NCI-H82 treated with DMSO at 0.1 percent for 48 hours (cell line): ENCODE results near the gene KIF19.
"Not testable (repeated sequence)": the region's sequence is repeated elsewhere in the genome, so short reads cannot be mapped to it uniquely, and the experiment has no call there.

Experiments used
- DNase-seq: peaks from one replicate; lab custom pipeline; 2025; ENCODE audit not compliant: unreplicated experiment; lab: John Stamatoyannopoulos, UW

Gene KIF19

DNA sequence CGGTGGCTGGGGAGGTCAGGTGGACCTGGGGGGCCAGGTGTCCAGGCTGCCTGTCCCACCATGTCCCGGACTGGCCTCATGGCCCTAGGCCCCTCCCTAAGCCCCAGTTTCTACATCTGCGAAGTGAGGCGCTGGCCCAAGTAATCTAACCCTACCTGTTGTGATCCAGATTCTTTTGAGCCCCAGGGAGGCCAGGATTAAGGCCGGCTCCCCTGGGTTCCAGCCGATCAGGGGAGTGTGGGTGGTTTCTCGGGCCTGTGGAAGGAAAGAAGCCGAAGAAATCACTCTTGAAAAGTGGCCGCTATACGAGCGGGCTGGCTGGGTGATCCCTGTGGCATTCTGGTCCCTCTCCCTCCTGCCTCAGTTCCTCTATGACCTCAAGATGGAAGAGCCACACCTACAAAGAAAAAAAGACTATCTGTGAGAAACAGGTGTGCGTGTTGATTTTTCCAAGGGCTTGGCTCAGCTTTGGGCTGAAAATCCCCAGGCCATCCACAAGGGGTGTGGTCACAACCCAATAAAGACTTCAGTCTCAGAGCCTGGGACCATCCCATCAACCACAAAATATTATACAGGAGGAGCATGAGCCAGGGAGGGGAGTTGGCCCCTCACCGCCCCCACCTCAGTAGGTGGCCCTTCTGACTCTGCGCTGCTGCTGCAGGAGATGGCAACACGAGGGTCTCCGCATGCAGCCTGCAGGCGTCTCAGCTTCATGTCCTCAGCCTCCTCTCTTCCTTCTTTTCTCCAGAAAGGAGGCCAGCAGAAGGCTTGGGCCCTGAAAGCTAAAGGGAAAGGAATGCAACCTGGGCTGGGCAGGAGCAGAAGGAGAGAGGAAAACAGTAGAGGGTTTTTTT is 61.6 kb downstream of the KIF19 start:
- DNase-seq = no peak

DNA sequence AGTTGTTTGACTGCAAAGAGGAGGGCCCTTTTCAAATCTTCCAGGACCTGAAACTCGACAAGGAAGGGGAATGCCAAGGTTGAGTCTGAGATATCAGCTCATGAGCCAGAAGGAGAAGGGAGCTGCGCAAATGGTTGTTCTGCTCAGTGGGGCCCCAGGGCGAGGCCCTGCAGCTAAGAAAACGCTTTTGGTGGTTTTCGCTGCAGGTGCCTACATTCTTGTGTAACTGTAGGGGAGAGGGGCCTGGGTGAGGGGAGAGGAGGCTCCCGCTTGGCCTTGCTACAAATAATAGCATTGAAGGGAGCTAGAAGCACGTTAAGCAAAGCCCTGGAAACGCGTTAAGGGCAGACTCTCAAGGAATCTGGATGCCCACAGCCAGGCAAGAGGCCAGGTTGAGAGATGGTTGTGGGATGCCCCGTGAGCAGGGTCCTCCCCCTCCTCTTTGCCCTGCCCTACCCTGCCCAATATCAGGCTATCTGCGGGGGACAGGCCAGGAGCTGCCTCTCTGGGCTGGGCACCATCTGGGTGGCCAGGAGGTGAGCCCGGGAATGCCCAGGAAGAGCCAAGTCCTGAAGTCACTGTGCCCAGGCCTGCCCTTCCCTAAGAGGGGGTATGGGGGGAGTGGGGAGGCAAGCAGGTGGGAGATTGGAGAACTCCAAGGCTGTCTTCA is 63.2 kb downstream of the KIF19 start:
- no peak for DNase-seq

GRCh38 chr17:74389937-74390679 is 64.1 kb downstream of the KIF19 start:
- no peak for DNase-seq

GRCh38 chr17:74390680-74391653 is 64.9 kb downstream of the KIF19 start:
- no peak for DNase-seq

- DNase-seq = no peak
Observed at GRCh38 chr17:74391771-74392170, 65.7 kb downstream of the KIF19 start.

DNA sequence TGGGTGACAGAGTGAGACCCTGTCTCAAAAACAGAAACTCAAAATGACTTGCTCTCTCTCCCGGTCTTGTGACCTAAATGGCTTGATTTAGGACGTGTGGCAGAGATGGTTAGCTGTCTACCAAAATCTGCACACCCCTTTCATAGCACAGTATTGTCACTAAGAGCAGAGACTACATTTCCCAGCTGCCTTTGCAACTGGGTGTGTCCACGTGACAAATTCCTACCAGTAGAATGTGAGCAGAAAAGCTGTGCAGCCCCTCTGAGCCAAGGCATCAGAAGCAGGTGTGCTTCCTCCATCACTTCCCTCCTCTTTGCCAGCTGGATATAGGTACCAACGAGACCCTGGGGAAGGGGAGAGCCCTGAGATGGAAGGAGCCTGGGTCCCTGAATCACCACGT is 66.8 kb downstream of the KIF19 start:
- no peak for DNase-seq

DNA sequence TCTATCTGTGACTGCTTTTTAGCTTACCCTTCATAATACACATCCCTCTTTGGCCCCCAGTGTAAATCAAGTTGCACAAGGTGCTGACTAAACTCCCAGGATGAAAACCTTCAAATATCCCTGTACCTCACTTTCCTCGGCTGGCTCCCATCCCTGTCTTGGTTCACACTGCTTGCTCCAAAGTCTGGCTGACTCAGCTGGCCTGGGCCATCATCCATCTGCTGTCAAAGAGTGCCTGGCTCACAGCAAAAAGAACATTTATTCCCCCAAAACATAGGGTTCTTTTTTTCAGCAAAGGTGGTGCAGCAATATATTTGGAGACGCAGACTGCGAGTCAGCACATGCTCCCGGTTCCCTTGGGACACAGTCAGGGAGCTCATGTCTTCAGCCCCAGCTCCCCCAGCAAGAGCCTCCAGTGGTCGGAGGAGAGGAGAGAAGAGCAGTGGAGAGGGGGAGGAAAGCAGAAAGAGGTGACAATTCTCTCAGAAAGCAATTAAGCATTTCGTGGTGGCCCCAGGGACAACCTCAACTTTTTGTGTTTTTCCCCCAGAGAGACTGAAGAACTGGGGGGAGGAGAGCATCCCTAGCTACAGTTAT is 67.4 kb downstream of the KIF19 start:
- DNase-seq = no peak

DNA sequence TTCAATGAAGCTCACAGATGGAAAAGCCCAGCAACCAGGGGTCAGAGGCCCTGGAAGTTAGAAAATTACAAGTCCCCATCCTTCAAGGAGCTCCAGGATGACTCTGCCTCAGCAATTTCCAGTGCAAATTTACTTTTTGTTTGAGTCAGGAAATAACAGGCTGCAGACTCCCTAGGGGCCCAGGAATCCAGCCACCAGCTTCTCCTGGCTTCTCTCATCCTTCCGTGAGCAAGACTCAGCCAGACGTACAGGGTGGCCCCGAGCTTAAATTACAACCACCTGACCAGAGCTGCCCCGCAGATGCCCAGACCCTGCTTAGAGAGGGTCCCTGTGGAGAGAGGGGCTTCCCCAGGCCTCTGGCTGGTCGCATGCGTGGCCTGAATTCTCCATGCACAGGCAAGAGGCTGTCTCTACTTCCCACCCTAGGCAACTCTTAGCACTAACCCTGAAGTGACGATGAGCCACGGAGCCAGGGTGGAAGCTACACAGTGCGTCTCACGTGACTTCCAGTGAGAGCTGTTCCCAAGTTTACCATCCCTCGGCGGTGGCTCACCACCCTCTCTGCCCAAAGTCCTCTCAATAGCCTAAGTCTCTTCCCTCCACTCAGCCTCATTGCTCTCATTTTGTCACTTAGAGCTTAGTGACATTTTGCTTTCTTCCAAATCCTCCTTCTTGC is 68.4 kb downstream of the KIF19 start:
- no peak for DNase-seq

GRCh38 chr17:74394977-74395376 is 69.0 kb downstream of the KIF19 start:
- DNase-seq = no peak

DNA sequence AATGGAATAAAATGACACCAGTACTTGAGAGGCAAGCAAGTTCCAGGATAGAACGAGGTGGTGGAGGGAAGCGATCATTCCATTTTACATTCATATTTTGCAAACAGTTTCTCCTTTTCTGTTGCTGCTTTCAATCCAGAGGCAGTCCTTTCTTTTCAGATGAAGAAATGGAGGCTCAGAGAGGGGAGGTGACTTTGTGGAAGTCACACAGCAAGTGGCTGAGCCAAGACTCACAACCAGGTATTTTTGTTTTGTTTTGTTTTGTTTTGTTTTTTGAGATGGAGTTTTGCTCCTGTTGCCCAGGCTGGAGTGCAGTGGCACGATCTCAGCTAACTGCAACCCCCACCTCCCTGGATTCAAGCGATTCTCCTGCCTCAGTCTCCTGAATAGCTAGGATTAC is 70.5 kb downstream of the KIF19 start:
- DNase-seq = no peak

- DNase-seq = no peak
Observed at GRCh38 chr17:74402048-74402447, 76.0 kb downstream of the KIF19 start.

DNA sequence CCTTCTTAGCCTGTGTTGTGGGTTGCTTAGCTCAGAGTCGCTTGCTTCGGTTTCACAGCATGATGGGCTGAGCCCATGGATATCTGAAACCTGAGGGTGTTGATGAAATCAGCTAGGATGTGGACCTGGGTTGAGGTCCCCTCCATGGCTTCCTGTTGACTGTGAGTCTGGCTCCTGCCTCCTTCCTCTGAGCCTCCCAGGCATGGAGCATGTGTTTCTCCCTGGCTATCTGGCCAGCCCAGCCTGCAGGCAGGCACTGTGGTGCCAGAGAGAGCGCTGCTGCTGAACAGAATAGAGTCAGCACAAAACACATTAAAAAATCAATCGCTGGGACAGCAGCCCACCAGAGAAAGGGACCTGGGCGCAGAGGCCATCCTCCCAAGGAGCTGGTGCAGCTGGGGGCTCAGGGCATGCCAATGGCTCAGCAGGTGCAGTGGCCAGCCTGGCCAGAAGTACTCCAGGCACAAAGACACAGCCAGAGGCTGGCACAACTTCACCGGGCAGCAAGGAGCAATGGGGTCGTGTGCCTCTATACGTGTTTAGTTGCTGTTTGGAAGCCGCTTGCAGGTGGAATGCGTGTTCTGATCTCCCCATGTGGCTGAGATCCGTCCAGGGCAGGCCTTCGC is 77.6 kb downstream of the KIF19 start:
- no peak for DNase-seq

DNA sequence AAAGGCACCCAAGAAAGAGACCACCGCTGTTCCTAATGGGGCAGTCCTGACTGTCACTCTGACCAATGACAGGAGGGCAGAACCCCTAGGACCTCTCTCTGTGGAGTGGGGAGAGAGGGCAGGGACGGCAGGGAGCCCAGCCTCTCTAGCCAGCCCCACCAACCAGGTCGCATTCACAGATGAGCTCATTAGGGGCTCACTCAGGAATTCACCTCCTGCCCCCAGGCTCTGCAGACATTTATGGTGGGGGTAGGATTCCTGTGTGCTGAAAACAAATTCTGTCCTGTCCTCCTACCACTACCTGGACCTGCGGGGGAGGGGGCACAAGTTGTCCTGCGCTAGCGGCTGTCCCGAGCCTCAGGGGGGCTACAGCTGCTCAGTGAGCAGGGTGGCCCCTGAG is 78.2 kb downstream of the KIF19 start:
- no peak for DNase-seq

DNA sequence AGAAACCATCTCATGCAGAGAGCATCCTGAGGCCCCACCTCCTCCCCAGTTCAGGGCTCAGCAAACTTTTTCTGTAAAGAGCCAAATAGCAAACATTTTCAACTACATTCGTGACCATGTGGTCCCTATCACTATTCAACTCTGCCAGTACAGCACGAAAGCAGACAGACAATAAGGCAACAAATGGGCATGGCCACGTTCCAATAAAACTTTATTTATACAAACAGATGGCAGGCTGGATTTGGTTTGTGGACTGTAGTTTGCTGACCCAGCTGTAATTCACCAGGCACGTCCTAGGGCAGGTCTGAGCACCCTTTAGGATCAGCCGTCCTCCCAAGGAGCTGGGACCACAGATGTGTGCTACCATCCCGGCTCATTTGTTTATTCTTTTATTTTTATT is 78.8 kb downstream of the KIF19 start:
- DNase-seq = no peak

- not testable (repeated sequence) for DNase-seq
Observed at GRCh38 chr17:74405311-74405710, 79.3 kb downstream of the KIF19 start.
